ENCODE measurements around the gene RAC2. TPM values are rescaled to one million over a fixed set of nuclear protein-coding genes. Genes with fewer than 3 reads are reported as not detected.

Gene RAC2
- total RNA-seq, 1 donor from 2014 or later: 11.8 TPM

DNA sequence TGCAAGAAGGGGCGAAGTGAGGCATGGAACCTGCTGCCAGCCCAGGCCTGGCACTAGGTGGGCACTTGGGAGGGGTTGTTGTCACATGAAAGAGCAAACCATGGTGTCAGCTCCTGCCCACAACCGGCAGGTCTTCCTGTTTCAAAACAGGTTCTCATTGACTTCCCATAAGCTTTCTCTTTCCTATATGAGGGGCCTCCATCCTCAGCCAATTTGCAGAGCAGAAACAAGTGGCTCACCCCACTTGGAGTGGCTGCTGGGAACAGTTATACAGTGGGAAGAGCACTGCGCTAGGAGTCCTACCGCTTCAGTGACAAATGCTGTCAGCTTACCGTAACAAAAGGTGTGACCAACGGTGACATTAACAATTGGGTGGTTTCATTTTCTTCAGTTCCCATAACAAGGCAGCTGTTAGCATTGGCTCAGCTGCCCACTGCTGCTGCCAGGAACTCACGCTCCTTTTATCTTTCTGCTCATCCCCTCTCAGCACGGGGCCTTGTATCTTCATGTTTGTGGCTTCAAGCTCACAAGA, 21.6 kb downstream of the RAC2 start:
- no peak for DNase-seq (ENCODE audit: low read depth in 2 of 2)

DNA sequence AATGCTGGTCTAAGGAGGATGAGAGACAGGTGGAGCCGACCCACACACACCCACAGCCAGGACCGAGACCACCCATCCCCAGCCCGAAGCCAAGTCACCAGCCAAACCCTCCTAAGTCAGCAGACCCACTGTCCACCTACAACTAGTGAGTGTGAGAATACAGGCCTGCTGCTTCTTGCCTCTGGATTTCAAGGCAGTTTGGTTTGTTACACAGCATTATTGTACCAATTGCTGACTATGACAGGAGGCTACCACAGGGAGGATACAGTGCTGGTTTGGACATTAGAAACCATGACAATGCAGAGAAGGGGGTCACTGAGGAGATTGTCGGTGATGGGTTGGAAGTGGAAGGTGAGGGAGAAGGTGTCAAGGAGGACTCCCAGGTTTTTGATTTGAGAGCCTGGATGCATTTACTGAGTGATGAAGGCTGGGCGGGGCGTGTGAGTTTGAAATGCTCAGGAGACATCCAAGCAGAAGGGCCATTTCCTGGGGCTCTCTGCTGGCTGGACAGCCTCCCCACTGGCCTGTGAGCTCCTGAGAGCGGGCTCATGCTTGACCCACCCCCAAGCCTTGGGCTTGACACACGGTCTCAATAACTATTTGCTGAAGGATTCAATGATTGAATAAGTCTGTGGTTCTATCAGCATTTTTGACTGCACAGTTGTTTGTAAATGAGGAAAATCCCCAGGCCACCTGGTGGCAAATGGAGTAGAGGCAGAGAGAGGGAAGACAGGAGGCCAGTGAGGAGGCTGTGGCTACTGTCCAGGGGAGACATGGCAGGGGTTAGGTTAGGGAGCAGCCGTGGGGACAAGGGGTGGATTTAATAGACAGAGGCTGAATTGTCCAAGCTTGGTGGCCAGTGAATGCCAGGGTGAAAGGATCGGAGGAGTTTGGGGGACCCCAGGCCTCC, 22.4 kb downstream of the RAC2 start:
- no peak for DNase-seq (ENCODE audit: low read depth in 2 of 2)

DNA sequence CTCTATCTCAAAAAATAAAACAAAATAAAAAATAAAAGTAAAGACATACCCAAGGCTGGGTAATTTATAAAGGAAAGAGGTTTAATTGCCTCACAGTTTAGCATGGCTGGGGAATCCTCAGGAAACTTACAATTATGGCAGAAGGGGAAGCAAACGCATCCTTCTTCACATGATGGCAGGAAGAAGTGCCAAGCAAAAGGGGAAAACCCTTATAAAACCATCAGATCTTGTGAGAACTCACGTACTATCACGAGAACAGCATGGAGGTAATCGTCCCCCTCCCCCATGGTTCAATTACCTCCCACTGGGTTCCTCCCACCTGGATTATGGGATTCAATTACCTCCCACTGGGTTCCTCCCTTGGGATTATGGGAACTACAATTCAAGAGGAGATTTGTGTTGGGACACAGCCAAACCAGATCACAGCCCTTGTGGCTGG, 23.5 kb downstream of the RAC2 start:
- no peak for DNase-seq (ENCODE audit: low read depth in 2 of 2)

DNA sequence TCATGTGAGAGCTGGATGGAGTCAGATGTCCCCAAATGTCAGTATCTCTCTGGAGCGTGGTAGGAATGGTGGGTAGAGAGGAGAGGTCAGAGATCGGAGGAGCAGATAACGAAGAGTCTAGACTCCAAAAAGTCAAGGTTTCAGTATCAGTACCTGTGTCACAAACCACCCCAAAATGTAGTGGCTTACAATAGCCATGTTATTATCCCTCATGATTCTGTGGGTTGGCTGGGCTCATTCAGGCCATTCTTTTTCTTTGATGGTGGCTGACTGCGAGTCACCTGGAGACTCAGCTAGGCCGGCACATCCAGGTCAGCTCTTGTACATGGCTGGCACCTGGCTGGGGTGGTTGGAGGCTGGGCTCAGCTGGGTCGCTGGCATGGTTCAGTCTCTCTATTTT, 24.5 kb downstream of the RAC2 start:
- DNase-seq (ENCODE audit: low read depth in 2 of 2): no peak

DNA sequence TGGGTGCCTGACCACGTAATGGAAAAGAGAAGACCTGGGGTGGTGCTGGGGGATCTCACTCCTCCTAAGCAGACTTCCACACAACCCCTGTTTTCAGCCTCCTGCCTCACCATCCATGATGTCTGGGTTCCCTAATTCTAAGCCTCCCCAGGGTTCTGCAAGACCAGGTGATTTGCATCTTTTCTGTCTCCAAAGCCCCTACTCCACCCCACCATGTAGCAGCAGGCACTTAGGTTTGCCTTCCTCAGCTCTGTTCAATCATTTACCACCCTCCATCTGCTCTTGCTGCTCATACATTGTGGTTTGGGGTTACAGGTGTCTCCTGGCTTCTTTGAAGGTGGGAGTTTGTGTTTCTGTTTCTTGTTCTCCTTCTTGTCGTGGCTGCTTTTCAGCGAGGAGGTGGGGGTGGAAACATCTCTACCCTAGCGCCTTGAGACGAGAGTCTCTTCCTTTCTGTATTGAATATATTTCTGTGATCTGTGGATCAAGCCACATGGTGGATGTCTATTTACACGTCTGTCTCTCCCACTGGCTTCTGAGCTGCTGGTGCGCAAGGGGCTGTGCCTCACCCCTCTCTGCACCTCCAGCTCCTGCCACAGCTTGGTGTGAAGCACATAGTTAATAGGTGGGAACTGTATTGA, 25.2 kb downstream of the RAC2 start:
- no peak for DNase-seq (ENCODE audit: low read depth in 2 of 2)

DNA sequence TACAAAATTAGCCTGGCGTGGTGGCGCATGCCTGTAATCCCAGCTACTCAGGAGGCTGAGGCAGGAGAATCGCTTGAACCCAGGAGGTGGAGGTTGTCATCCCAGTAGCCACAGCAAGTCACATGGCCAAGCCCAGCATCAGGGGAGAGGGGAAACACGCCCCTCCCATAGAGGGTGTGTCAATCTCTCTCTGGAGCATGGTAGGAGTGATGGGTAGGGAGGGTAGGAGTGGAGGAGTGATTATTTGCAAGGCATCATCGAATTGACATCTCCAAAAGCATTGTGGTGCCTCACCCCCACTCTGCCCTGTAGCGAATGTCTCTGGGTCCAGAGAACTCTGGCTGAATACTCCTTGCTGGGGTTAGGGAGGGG, 25.7 kb downstream of the RAC2 start:
- DNase-seq (ENCODE audit: low read depth in 2 of 2): no peak

DNA sequence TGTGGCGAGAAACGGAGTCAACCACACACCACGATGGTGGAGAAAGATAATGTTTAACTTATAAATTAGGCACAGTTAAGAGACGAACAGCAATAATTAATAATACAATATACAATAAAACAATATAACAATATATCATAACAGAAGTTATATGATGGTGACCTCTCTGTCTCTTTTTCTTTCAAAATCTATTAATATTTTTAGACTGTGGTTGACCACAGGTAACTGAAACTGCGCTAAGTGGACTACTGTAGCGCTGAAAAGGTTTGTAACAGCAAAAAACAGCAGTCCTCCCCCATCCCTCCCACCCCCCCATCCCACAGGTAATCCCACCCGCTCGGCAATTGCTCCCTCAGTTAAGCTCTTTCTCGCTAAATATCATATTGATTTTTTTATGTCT, 28.2 kb downstream of the RAC2 start:
- DNase-seq (ENCODE audit: low read depth in 2 of 2): no peak

DNA sequence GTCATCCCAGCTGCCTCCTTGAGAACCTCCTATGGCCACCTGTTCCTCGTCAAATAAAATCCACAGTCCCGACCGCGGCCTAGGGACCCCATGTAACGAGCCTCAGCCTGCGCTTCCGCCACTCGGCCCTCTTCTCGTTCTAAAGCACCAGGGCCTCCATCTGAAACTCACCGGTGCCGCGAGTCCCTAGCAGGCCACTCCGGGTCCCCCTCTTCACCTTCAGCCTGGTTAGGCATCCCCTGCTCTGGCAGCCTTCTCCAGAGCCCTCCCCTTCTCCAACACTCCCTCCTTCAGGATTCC, 29.4 kb downstream of the RAC2 start:
- DNase-seq (ENCODE audit: low read depth in 2 of 2): no peak

DNA sequence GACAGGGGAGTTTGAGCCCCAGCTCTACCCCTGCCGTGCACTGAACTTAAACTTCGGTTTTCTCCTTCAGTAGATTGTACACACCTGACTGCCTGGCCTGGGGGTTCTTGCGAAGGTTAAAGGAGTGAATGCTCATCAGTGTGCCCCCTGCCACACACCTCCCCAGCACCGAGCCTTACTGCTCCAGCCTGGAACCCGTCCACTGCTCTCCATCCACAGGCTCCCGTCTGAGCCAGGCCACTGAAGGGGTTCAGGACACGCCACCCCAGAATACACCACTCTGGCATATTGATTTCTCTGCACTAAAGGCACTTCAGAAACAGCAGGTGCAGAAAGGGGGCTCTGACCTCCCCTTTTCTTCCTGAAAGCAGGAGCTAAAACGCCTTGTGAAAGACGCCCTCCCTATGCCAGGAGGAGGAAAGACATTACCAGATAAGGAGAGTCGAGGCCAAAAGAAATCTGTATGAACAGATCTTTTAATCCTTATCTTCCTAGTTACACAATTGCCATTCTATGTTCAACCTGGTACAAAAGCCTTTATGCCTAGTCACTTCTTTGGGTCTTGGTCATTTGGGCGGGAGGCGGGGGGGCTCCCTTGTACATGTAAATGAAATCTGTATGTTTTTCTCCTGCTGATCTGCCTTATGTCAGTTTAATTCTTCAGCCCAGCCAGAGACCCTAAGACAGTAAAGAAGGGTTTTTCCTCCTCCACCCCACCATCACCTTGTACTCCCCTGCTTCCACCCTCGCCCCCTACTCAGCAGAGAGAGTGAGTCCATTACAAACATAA, 29.9 kb downstream of the RAC2 start:
- no peak for DNase-seq (ENCODE audit: low read depth in 2 of 2)

DNA sequence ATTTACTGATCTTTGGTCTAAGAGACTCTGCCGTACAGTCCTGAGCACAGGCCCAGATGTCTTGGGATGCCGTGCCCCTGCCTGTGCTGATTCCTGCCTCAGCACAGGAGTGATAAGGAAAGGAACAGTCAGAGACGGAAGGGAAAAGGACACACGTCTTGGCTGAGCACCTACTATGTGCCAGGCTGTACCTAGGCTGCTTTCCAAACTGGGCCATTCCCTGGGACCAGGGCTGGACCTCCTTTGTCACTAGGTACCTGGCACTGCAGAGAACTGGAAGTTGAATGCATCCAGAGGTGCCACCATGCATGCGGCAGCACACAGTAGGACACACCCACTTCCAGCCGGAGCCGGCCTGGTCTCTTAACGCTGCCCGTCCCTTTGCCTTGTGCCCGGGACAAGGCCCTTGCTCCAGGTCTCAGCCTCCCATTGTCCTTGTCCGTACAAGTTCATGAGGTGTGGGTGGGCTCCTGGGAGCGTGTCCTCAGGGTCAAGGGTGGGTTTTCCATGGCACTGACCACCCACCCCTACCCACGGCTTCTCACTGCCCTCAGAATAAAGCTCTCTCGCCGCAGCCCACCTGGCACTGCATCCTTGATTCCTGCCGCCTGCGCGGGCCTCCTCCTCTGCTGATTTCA, 30.7 kb downstream of the RAC2 start:
- no peak for DNase-seq (ENCODE audit: low read depth in 2 of 2)

DNA sequence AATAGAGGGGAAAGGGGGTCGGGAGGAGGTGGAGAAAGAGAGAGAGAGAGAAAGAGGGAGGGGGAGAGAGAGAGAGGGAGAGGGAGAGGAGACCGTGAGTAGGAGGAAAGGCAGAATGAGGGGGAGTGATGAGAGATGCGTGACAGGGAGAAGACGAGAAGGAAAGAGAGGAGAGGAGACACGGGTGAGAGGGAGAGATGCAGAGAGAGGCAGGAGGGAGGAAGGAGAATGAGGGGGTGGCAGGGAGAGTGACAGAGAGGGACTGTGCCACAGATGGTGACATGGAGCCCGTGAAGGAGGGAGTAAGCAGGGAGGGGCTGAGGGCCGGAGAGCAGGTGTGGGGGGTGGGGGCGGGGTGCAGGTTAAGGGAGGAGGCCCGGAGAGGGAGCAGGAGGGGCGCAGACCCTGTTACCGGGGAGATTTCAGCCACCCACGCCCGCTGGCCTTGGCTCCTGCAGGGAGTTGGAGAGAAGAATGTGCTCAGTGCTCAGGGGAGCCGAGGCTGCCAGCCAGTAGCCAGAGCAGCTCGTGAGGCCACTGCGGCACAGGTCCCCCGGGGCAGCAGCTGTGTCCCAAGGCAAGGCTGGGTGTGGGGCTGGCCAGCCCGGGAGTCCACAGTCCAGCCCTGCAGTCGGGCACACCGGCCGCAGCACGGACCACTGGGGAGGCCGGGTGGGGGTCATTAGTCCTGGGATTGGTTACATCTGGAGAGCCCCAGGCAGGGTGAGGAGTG, 31.7 kb downstream of the RAC2 start, which contains the start of gene SSTR3:
SSTR3 (minus strand) TSS at position 304 of the 733 bp plus-strand sequence. CDS start 4,674 bp downstream, outside the sequence.
- DNase-seq (ENCODE audit: low read depth in 2 of 2): no peak

DNA sequence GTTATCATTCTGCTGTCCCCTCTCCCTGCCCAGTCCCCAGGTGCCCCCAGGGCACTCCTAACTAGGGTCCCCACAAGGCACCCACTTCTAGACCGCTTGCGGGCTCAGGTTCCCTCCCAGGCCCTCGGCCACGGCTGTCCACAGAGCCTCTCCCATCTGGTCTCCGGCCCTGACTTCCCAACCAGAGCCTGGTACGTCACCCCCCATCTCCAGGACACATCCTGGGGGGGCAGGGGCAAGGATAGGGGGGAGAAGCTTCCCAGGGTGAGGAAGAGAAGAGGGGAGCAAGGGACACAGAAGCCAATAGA, 32.2 kb downstream of the RAC2 start:
- no peak for DNase-seq (ENCODE audit: low read depth in 2 of 2)

DNA sequence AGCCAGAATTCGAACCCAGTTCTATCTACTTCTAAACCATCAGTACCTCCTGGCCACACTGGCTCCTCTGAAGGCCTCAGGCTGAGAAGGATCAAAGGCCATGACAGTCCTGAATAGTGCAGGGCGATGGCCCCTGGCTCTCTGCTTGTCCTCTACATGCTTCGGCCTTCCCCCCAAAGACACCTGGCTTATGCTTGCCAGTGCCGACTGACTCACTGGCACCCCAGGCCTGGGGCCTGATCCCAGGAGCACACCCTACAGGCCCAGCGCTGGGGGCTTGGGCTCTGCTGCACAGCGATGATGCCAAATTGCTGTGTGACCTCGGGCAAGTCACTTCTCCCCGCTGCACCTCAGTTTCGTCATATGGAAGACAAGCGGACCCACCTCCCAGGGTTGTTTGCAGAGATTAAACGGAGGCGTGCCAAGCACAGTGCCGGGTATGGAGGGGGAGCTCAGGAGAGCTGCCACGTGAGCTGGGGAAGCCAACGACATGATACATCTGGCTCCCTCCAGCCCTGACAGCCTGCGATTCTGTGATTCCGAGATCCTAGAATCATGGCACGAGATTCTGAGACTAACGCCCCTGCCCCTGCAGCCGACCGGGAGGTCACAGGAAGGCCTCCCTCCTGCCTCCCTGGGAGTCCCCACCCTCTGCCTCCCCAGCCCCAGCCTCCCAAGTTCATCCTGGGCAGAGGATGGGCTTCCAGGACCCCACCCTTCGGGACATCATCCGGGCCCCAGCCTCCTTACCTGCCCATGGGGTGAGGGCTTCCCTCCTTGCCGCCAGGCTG, 32.8 kb downstream of the RAC2 start:
- no peak for DNase-seq (ENCODE audit: low read depth in 2 of 2)

DNA sequence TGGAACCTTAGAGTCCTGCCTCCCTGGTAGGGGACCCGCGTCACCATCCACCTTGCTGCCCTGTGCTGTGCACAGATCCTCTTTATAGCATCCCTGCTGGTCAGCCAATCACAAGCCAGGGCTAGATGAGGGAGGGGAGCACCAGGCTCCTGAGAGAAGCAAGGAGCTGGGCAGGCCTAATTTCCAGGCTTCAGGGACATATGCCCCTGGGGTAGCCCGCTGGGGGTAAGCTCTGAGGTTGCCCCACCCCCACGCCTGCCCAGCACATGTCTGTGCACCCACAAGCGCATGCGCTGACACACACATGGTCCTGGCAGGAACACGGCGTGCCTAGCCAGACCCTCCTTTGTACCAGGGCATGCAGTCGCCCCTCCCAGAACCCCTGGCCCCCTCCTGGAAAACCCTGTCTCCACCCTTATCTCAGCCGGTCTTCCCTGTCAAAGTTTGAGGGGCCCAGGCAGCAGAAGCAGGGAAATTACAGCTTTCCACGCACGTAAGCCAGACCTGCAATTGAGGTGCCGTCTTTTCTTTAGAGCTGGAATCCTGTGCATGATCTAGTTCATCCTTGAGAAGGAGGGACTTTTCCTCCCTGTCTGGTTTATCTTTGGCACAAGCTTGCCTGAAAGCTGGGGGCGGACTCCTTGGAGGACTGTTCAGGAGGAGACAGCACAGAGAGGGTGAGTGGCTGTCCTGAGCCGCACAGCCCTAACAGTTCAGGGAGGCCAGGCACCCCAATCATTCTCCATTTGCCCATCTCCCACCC, 33.8 kb downstream of the RAC2 start:
- DNase-seq (ENCODE audit: low read depth in 2 of 2): no peak

DNA sequence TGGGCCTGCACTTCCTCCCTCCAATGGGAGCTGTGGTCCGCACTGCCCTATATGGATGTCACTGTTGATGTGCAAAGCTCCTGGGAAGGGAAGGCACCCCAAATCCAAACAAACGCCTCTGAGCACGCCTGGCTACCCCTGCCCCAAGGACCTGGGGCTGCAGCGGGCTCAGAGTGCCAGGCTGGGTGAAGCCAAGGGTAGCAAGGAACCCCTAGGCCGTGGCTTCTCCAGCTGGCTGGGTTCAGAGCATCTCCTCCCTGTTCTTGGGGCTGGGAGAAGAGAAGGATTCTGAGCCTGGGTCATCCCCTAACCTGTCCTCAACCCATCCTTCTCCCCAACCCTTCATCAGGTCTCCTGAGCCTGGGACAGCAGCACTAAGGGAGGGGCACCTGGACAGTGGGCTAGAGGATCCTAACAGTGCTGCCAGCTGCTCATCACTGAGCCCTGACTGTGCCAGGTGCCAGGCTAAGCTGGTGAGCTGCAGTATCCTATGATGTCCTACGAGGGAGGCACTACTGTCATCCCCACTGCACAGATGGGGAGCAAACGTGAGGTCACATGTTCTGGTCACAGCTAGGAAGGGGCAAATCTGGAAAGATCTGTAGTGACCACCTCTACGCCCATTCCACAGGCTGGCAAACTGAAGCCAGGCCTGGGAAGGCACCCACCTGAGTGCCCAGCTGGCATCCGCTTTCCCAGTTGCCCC, 34.8 kb downstream of the RAC2 start:
- no peak for DNase-seq (ENCODE audit: low read depth in 2 of 2)

DNA sequence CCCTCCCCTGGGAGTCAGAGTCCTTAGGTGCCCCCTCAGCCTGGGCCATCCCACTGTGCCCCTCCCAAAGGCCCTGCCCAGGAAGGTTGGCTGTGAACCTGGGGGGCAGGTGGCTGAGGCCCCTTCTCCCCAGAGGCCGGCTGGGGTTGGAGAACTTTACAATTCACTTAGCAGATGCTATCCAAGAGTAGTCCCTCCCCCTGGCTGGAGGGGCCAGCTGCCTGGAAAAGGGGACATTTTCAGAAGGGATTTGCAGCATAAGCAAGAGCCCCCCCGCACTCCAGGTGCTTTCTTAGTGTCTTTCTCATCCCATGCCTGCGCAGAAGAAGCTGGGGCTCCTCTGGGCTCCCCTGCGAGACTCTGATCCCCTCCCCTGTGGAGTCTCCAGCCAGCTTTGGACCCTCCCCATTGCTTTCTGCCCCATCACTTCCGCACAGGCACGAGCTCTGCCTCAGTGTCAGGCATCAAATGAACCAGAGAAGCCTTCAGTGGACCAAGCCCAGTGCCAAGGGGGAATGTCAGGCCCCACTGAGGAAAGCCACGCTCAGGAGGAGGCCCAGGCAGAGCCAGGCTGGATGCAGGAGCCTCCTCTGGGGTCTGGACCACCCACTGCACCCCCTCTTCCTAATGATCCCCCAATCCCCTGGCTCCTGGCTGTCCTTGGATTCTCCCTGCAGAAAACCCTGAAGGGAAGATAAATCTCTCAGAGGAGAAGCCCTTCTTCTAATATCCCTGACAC, 35.5 kb downstream of the RAC2 start:
- no peak for DNase-seq (ENCODE audit: low read depth in 2 of 2)

DNA sequence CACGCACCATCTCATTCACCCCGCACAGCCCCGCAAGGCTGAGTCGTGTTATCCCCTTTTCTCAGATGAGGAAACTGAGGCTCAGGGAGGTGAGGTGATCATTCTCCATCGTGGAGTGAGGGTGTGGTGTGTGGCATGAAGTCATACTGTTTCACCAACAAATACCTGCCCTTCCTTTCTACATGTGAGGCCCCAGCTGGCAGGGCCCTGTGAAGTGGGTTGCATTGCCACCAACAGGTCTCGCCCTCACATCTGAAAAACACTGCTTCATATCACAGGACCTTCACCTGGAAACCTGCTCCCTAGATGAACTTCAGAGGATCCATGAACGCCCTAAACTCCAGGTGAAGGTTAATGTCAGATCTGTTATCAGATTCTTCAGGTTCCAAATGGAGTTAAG, 36.1 kb downstream of the RAC2 start:
- no peak for DNase-seq (ENCODE audit: low read depth in 2 of 2)

Measured in dermis microvascular lymphatic vessel endothelial cell (primary cell).